Fibroblast of the aortic adventitia (primary cell): ENCODE measurements around the gene WBP4. TPM values are rescaled to one million over a fixed set of nuclear protein-coding genes. Genes with fewer than 3 reads are reported as not detected.
"Not testable (repeated sequence)": the region's sequence is repeated elsewhere in the genome, so short reads cannot be mapped to it uniquely, and the experiment has no call there.

Experiments used
- DNase-seq: peaks from one replicate; pipeline ENCODE4 v3.0.0-alpha.2; 2010; ENCODE audit warnings: low read depth
- H3K4me3 ChIP-seq: 2 replicates; pipeline ENCODE4 v1.5.1; 2011; ENCODE audit warnings: low read depth, mild to moderate bottlenecking, control low read depth, low read length, moderate library complexity
- total RNA-seq: library from RNA; depleted of rRNA; stranded (reverse); fragments of >200 nt; gene quantifications from 2 replicates; pipeline ENCODE4 v1.2.3, GENCODE V29; 2012; ENCODE audit warnings: low replicate concordance
- TF ChIP-seq, protein P1 (sequence below): IDR thresholded peaks from 2 replicates; pipeline ENCODE4 v1.5.1; 2011; ENCODE audit warnings: mild to moderate bottlenecking, low read length, control low read depth, inconsistent platforms; ENCODE audit not compliant: insufficient read depth

WBP4 gene
- total RNA-seq, 1 donor = 10.5 TPM

DNA sequence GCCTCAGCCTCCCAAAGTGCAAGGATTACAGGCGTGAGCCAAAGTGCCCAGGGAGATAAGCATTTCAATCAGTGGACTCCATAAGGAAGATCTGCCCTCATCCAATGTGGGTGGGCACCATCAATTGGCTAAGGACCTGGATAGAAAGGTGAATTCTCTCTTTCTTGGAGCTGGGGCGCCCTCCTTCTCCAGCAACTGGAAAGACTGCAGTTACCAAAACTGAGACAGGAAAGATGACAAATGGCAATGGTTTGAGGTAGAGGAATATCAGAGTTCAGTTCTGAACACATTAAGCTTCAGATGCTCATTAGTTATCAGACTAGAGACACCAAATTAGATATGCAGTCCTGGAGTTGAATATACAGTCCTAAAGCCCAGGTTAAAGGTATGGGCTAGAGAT is 31.7 kb upstream of the WBP4 start:
- TF ChIP-seq, protein P1, sequence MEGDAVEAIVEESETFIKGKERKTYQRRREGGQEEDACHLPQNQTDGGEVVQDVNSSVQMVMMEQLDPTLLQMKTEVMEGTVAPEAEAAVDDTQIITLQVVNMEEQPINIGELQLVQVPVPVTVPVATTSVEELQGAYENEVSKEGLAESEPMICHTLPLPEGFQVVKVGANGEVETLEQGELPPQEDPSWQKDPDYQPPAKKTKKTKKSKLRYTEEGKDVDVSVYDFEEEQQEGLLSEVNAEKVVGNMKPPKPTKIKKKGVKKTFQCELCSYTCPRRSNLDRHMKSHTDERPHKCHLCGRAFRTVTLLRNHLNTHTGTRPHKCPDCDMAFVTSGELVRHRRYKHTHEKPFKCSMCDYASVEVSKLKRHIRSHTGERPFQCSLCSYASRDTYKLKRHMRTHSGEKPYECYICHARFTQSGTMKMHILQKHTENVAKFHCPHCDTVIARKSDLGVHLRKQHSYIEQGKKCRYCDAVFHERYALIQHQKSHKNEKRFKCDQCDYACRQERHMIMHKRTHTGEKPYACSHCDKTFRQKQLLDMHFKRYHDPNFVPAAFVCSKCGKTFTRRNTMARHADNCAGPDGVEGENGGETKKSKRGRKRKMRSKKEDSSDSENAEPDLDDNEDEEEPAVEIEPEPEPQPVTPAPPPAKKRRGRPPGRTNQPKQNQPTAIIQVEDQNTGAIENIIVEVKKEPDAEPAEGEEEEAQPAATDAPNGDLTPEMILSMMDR = no peak
- H3K4me3 ChIP-seq = no peak overlapping the region
- DNase-seq = no peak

DNA sequence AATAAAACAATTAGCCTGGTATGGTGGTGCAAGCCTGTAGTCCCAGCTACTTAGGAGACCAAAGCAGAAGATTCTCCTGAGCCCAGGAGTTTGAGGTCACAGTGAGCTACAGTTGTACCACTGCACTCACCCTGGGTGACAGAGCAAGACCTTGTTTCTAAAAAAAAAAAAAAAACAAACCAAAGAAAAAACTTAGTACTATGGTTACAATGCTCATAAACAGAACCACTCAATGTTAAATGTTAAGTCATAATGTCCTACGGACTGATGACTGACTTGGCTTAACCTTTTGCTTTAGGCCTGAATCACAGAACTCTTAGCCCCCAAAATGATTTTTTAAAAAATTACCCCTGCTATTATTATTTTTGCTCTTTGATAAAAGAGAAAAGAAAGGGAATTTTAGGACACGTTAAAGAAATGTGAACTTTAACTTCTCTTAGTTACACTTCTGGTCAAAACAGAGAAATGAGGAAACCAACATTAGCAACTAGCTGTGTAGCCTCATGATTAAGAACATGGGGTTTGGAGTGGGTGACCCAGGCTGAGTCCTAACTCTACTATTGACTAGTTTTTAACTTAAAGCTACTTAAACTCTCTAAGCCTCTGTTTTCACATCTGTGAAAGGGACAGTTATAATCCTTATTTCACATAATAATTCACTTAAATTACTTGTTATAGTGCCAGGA is 28.5 kb upstream of the WBP4 start:
- TF ChIP-seq, protein P1 = no peak
- no peak overlapping the region for H3K4me3 ChIP-seq
- DNase-seq = no peak

DNA sequence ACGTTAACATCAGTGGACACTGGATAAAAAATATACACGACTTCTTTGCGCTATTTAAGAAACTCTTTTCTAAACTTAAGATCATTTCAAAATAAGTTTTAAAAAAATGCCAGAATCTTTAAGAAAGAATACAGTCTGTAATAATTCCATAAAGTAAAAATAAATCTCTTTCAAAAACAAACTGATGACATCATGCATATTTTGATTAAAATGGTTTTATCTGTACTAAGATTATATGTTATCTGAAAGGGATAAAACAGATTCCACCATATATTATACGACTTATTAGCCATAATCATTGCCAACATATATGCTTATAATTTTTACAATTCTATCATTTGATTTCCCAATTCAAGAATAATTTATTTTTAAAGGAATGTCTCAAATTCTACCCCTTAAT is 26.9 kb upstream of the WBP4 start:
- DNase-seq = no peak
- H3K4me3 ChIP-seq = no peak overlapping the region
- TF ChIP-seq, protein P1 = no peak

DNA sequence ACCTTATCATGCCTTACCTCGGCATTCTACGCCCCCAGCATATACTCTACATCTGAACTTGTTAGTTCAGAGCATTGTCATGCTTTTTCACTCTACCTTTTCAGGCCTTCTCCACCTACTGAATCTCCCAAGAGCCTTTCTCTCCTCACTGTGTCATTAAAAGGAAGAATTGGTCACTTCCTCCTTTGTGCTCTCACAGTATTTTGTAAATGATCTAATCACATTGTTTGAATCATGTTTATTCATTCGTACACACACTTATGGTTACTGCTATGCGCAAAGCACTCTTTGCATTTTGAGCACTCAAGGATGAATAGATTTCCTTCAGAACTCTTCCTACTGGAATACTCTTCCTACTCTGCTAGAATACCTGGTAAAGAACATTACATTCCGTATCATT is 26.4 kb upstream of the WBP4 start:
- TF ChIP-seq, protein P1 = no peak
- no peak for DNase-seq
- H3K4me3 ChIP-seq = no peak overlapping the region

DNA sequence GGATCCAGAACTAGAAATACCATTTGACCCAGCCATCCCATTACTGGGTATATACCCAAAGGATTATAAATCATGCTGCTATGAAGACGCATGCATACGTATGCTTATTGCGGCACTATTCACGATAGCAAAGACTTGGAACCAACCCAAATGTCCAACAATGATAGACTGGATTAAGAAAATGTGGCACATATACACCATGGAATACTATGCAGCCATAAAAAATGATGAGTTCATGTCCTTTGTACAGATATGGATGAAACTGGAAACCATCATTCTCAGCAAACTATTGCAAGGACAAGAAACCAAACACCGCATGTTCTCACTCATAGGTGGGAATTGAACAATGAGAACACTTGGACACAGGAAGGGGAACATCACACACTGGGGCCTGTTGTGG is 24.8 kb upstream of the WBP4 start:
- not testable (repeated sequence) for H3K4me3 ChIP-seq, DNase-seq

DNA sequence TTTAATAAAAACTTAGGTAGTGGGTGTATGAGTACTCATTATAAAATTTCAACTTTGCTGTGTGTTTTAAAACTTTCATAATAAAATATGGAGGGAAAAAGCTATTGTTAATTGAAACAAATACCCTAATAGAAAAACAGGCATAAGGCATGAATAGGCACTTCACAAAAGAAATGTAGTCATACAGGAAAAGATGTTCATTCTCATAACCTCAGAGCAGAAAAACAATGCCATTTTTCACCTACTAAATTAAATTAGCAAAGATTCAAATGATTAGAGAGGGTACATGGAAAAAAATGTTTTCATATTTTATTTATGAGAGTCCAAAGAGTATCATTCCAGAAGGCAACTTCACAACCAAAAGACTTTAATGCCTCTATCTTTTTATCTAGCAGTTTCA is 21.6 kb upstream of the WBP4 start:
- TF ChIP-seq, protein P1 = no peak
- H3K4me3 ChIP-seq = no peak overlapping the region
- DNase-seq = no peak

DNA sequence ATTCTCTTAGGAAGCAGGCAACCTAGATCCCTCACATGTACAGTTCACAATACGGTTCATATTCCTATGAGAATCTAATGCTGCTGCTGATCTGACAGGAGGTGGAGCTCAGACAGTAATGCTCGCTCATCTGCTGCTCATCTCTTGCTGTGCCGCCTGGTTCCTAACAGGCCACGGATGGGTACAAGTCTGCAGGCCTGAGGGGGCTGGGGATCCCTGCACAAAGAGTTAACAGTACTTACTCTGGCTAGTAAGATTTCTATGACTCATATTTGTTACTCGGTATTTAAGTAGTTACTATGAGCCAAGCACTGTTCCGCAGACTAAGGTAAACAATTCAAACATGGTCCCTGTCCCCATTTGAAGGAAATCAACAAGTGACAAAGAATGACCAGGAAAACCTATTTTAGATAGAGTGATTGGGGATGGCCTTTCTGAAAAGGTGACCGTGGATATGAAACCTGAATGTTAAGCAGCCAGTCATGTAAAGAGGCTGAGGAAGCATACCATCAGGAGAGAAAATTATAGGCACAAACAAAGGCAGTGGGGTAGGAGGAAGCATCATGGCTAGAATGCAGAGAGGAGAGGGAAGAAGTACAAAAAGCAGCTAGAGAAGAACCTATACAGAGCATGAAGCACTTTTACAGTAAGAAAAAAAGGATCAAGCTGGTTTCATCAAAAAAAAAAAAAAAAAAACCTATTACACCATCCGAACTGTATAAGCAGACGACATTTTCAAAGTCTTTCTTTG is 20.6 kb upstream of the WBP4 start:
- H3K4me3 ChIP-seq = no peak overlapping the region
- DNase-seq = no peak
- TF ChIP-seq, protein P1 = no peak

DNA sequence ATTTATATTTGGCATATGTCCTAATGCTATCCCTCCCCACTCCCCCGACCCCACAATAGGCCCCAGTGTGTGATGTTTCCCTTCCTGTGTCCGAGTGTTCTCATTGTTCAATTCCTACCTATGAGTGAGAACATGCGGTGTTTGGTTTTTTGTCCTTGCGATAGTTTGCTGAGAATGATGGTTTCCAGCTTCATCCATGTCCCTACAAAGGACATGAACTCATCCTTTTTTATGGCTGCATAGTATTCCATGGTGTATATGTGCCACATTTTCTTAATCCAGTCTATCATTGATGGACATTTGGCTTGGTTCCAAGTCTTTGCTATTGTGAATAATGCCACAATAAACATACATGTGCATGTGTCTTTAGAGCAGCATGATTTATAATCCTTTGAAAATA is 18.9 kb upstream of the WBP4 start:
- DNase-seq, H3K4me3 ChIP-seq: not testable (repeated sequence)
